ENCODE results near the gene ZNF488.

- TF ChIP-seq REST (IDR thresholded peaks at IDR 0.05; ENCODE audit: borderline replicate concordance) = no peak
- TF ChIP-seq CTCF (IDR thresholded peaks at IDR 0.05; ENCODE audit: poor library complexity, severe bottlenecking) = no peak
- no peak for TF ChIP-seq EZH2 (IDR thresholded peaks at IDR 0.05; ENCODE audit: borderline replicate concordance, insufficient read depth, low read length, poor library complexity, severe bottlenecking)
- TF ChIP-seq POLR2AphosphoS5 (IDR thresholded peaks at IDR 0.05) = no peak
- no peak for TF ChIP-seq MXI1 (conservative IDR thresholded peaks at IDR 0.05; ENCODE audit: poor library complexity, severe bottlenecking)
- TF ChIP-seq RAD21 (conservative IDR thresholded peaks at IDR 0.05) = no peak
- no peak for TF ChIP-seq TAF1 (IDR thresholded peaks at IDR 0.05; ENCODE audit: low read depth)
- no peak for TF ChIP-seq SMC3 (conservative IDR thresholded peaks at IDR 0.05; ENCODE audit: poor library complexity)
- TF ChIP-seq EP300 (conservative IDR thresholded peaks at IDR 0.05; ENCODE audit: poor library complexity, severe bottlenecking) = no peak
These were observed 36.8 kb downstream of the ZNF488 start for GRCh38 chr10:47347303-47347675.

Data from neural cell (in vitro differentiated cells).